ENCODE data around the gene SPTBN2.
A peak's percentile ranks its signal among the peaks of the same experiment; 100 is the strongest.
"Not testable (repeated sequence)": the region's sequence is repeated elsewhere in the genome, so short reads cannot be mapped to it uniquely, and the experiment has no call there.

The SPTBN2 gene

GRCh38 chr11:66643745-66644437 is 85.1 kb downstream of the SPTBN2 start:
- no peak for DNase-seq (ENCODE audit: insufficient read length)
- no peak for FAIRE-seq
- TF ChIP-seq TAF1 (IDR thresholded peaks at IDR 0.05; ENCODE audit: borderline replicate concordance, low read depth, low read length) (no peak), POLR2A (IDR thresholded peaks at IDR 0.05; ENCODE audit: low read depth, low read length) (0 out of 2 replicates have a peak, but pooled peaks have one; percentile 32), POLR2AphosphoS5 (IDR thresholded peaks at IDR 0.05; ENCODE audit: low read depth, low read length) (peak; percentile 72)

DNA sequence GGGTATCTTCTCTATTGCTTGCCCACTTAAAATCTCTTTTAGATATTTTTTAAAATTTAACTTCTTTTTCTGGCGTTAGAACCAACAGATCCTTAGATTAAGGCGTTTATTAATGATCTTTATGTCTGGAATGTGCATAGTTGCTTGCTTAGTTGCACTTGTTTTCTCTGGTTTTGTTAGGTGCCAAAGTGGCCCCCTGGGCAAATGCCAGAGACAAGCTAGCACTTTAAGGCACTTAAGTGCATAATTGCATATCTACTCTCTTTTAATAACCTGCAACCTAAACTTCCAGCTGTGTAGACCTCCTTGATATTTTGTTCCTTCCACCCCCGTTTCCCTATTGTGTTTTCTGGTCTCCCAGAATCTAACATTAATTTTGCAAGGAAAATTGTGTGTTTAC is 87.2 kb downstream of the SPTBN2 start:
- no peak for DNase-seq (ENCODE audit: insufficient read length)
- FAIRE-seq, result no peak
- TF ChIP-seq TAF1 (IDR thresholded peaks at IDR 0.05; ENCODE audit: borderline replicate concordance, low read depth, low read length), result no peak

DNA sequence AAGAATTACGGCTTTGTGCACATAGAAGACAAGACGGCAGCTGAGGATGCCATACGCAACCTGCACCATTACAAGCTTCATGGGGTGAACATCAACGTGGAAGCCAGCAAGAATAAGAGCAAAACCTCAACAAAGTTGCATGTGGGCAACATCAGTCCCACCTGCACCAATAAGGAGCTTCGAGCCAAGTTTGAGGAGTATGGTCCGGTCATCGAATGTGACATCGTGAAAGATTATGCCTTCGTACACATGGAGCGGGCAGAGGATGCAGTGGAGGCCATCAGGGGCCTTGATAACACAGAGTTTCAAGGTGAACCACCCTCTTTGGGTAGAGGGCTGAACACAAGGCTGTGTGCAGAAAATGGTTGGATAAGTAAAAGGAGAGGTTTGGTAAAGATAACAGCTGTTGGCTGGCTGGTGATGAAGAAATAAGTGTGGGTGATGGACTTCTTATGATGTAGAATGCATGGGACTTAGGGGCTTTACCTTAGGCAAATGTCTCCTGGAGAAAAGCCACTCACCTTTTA is 89.1 kb downstream of the SPTBN2 start:
- not testable (repeated sequence) for FAIRE-seq; DNase-seq (ENCODE audit: insufficient read length)
- 0 out of 2 replicates have a peak, but pooled peaks have one; percentile 1 for TF ChIP-seq POLR2AphosphoS5 (IDR thresholded peaks at IDR 0.05; ENCODE audit: low read depth, low read length)

- DNase-seq (ENCODE audit: insufficient read length) (no peak), FAIRE-seq (peak; percentile 91)
- TF ChIP-seq POLR2AphosphoS5 (IDR thresholded peaks at IDR 0.05; ENCODE audit: low read depth, low read length) (no peak), POLR2A (IDR thresholded peaks at IDR 0.05; ENCODE audit: low read depth, low read length) (no peak; the same call in 1 of the 2 replicates), TAF1 (IDR thresholded peaks at IDR 0.05; ENCODE audit: borderline replicate concordance, low read depth, low read length) (no peak)
Observed at GRCh38 chr11:66639066-66639813, 89.8 kb downstream of the SPTBN2 start.

GRCh38 chr11:66638177-66639065 is 90.6 kb downstream of the SPTBN2 start, which contains the start of gene RBM4:
Gene RBM4 (plus strand): TSS chr11:66638703. CDS start chr11:66639712, 1,009 bp downstream.
- TF ChIP-seq TAF1 (IDR thresholded peaks at IDR 0.05; ENCODE audit: borderline replicate concordance, low read depth, low read length) (peak; percentile 84; the same call in 1 of the 2 replicates), POLR2AphosphoS5 (IDR thresholded peaks at IDR 0.05; ENCODE audit: low read depth, low read length) (peak; percentile 93), POLR2A (IDR thresholded peaks at IDR 0.05; ENCODE audit: low read depth, low read length) (peak; percentile 94)
- DNase-seq (ENCODE audit: insufficient read length) (peak; percentile 94), FAIRE-seq (peak; percentile 94)

- TF ChIP-seq POLR2AphosphoS5 (IDR thresholded peaks at IDR 0.05; ENCODE audit: low read depth, low read length) (no peak), POLR2A (IDR thresholded peaks at IDR 0.05; ENCODE audit: low read depth, low read length) (no peak)
- DNase-seq (ENCODE audit: insufficient read length) (no peak), FAIRE-seq (no peak)
Observed at GRCh38 chr11:66637557-66638176, 91.3 kb downstream of the SPTBN2 start.

DNA sequence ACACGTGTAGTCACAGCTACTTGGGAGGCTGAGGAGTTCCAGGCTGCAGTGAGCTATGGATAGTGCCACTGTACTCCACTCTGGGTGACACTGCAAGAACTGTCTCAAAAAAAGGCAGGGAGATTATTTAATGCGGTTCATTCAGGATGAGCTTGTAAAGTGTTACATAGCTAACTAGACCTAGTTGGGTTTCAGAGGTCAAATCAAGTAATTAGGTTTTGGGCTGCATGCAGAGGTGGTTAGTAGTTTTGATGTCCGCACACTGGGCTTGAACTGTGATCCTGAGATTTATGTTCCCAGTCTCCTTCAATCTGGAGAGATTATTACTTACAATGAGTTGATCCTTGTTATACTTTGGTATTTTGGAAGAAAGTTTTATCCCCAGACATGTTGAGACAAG is 92.6 kb downstream of the SPTBN2 start:
- FAIRE-seq, result no peak
- TF ChIP-seq POLR2A (IDR thresholded peaks at IDR 0.05; ENCODE audit: low read depth, low read length) (no peak), TAF1 (IDR thresholded peaks at IDR 0.05; ENCODE audit: borderline replicate concordance, low read depth, low read length) (no peak), POLR2AphosphoS5 (IDR thresholded peaks at IDR 0.05; ENCODE audit: low read depth, low read length) (no peak)
- DNase-seq (ENCODE audit: insufficient read length), result no peak
